ENCODE measurements around the gene LZTS2.

Gene LZTS2

DNA sequence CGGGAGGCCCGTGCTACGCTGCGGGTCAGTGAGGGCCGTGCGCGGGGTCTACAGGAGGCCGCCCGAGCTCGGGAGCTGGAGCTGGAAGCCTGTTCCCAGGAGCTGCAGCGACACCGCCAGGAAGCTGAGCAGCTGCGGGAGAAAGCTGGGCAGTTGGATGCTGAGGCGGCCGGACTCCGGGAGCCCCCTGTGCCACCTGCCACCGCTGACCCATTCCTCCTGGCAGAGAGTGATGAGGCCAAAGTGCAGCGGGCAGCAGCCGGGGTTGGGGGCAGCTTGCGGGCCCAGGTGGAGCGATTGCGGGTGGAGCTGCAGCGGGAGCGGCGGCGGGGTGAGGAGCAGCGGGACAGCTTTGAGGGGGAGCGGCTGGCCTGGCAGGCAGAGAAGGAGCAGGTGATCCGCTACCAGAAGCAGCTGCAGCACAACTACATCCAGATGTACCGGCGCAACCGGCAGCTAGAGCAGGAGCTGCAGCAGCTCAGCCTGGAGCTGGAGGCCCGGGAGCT lies 7.0 kb downstream of the LZTS2 start (continued):
- TF ChIP-seq GLIS1 (tag by site-specific recombination; IDR thresholded peaks at IDR 0.05) (0 out of 2 replicates have a peak, but pooled peaks have one; percentile 16), ZNF768 (tag by site-specific recombination; IDR thresholded peaks at IDR 0.05) (no peak), ZNF2 (tag by site-specific recombination; IDR thresholded peaks at IDR 0.05) (0 out of 2 replicates have a peak, but pooled peaks have one; percentile 40), REPIN1 (tag by site-specific recombination; IDR thresholded peaks at IDR 0.05; ENCODE audit: low read depth) (no peak), ZFP69B (tag by site-specific recombination; IDR thresholded peaks at IDR 0.05) (no peak), ZNF660 (tag by site-specific recombination; IDR thresholded peaks at IDR 0.05) (no peak), KLF8 (tag by site-specific recombination; IDR thresholded peaks at IDR 0.05) (0 out of 2 replicates have a peak, but pooled peaks have one; percentile 15)
- TF ChIP-seq, protein P1, sequence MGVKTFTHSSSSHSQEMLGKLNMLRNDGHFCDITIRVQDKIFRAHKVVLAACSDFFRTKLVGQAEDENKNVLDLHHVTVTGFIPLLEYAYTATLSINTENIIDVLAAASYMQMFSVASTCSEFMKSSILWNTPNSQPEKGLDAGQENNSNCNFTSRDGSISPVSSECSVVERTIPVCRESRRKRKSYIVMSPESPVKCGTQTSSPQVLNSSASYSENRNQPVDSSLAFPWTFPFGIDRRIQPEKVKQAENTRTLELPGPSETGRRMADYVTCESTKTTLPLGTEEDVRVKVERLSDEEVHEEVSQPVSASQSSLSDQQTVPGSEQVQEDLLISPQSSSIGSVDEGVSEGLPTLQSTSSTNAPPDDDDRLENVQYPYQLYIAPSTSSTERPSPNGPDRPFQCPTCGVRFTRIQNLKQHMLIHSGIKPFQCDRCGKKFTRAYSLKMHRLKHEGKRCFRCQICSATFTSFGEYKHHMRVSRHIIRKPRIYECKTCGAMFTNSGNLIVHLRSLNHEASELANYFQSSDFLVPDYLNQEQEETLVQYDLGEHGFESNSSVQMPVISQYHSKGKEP (tag by site-specific recombination; IDR thresholded peaks at IDR 0.05) = peak; percentile 93

DNA sequence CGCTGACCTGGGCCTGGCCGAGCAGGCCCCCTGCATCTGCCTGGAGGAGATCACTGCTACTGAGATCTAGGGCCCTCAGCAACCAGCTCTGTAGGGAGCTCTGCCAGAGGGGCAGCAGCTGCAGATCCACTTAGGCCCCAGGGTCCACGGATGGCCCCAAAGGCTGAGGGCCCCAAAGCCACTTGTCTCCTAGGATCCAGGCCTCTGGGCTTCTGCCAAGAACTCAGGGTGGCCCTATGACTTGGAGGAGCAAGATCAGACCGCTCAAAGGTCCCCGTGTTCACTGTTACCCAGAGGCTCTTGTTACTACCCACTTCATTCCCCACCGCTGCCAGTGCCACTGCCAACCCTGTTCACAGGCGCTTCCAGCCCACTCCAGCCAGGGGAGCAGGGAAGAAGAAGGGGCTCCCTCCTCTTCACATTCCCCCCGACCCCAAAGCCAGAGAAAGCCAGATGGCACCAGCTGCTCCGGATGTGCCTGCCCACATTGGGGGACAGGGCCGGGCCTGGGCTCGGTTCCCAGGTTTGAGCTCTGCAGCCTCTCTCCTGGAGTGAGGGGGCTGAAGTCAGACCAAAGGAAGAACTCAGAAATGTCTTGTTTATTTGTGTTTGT lies 7.6 kb downstream of the LZTS2 start:
- CTCF ChIA-PET = interaction anchor here (0.7 to 2.4 kb wide), 7 partner anchors 9 to 89 kb away, joined by 3 to 15 read pairs (median 5); no protein-coding TSS in a partner anchor
- peak overlapping the region; percentile 58; the same call in 1 of the 2 replicates for H3K27ac ChIP-seq (ENCODE audit: extremely low read depth, low read depth, low read length)
- H3K9me3 ChIP-seq (ENCODE audit: control insufficient read depth, insufficient read depth, low read depth, low read length) = no peaks in the 10 kb centered on the region
- POLR2A ChIA-PET = interaction anchor here (1.1 to 3.0 kb wide), 2 partner anchors 10 kb away, joined by 3 to 9 read pairs; no protein-coding TSS in a partner anchor
- peaks cover 8 to 55% of the 10 kb centered on the region in 2 experiments; a peak in 2 of 3 replicates for H3K36me3 ChIP-seq (ENCODE audit: control insufficient read depth in 2 of 2, insufficient read depth in 1 of 2, low read length in 2 of 2)
- H3K4me1 ChIP-seq (ENCODE audit: control insufficient read depth, insufficient read depth, low read length) = 0 out of 2 replicates have a peak, but pooled peaks cover 2% of the 10 kb centered on the region
- H3K4me3 ChIP-seq (ENCODE audit: low read depth, low read length) = no peak overlapping the region
- TF ChIP-seq ZFHX2 (tag by site-specific recombination; conservative IDR thresholded peaks at IDR 0.05) (0 out of 2 replicates have a peak, but pooled peaks have one; percentile 12), ZNF335 (tag by site-specific recombination; conservative IDR thresholded peaks at IDR 0.05) (peak; percentile 81)
- TF ChIP-seq, protein P2, sequence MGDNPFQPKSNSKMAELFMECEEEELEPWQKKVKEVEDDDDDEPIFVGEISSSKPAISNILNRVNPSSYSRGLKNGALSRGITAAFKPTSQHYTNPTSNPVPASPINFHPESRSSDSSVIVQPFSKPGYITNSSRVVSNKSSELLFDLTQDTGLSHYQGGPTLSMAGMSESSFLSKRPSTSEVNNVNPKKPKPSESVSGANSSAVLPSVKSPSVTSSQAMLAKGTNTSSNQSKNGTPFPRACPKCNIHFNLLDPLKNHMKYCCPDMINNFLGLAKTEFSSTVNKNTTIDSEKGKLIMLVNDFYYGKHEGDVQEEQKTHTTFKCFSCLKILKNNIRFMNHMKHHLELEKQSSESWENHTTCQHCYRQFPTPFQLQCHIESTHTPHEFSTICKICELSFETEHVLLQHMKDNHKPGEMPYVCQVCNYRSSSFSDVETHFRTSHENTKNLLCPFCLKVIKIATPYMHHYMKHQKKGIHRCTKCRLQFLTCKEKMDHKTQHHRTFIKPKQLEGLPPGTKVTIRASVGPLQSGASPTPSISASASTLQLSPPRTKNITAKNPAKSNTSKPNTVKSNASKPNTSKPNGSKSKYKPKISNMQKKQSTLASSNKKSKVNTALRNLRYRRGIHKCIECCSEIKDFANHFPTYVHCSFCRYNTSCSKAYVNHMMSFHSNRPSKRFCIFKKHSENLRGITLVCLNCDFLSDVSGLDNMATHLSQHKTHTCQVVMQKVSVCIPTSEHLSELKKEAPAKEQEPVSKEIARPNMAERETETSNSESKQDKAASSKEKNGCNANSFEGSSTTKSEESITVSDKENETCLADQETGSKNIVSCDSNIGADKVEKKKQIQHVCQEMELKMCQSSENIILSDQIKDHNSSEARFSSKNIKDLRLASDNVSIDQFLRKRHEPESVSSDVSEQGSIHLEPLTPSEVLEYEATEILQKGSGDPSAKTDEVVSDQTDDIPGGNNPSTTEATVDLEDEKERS (tag by site-specific recombination; IDR thresholded peaks at IDR 0.05) = no peak

DNA sequence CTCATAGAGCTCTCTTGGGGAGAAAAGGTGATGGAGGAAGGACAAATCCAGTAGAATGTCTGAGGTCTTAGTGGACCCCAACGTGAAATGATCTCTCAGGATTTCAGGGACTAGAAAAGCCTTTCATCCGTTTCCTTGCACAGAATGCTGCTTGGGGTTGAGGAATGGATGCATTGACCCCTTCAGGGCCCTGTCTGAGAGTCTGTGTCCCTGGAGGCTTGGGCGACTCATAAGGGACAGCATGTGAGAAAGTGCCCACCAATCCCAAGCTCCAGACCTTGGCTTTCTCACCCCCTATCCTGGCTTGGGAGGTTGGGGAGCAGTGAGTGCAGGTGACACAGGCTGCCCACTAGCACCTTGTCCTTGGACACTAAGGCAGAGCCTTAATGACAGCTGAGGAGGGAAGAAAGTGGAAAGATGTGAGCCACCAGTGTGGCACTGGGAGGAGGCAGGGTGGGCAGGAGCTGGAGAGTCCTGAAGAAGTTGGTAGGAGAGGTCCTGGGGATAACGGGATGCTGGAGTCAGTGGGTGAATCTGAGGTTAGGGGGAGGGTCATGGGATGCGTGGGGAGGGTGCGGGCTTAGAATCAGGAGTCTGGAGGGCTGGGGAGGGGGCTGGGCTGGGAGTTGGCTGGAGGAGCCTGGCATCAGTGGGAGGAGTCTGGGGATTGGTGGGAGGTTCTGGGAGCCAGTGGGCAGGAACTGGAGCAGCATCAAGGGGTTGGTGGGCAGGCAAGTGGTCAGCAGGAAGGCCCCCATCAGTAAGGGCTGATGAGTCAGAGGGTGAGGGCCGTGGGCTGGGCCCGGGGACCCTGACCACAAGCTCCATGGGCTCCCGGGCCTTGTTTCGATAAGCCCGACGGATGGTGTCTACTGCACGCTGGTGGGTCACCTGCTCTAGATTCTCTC lies 8.6 kb downstream of the LZTS2 start:
- ChIA-PET POLR2A (interaction anchor here (1.0 to 3.0 kb wide), 2 partner anchors 10 to 11 kb away, joined by 3 to 9 read pairs; no protein-coding TSS in a partner anchor), CTCF (interaction anchor here (0.7 to 4.8 kb wide), 7 partner anchors 10 to 88 kb away, joined by 3 to 64 read pairs (median 5); partner anchors contain the start of gene LZTS2)
- Histone ChIP-seq H3K36me3 (ENCODE audit: control insufficient read depth in 2 of 2, insufficient read depth in 1 of 2, low read length in 2 of 2) (peaks cover 8 to 45% of the 10 kb centered on the region in 2 experiments; a peak in 2 of 3 replicates), H3K27ac (ENCODE audit: extremely low read depth, low read depth, low read length) (no peak overlapping the region), H3K4me3 (ENCODE audit: low read depth, low read length) (no peak overlapping the region), H3K4me1 (ENCODE audit: control insufficient read depth, insufficient read depth, low read length) (0 out of 2 replicates have a peak, but pooled peaks cover 3% of the 10 kb centered on the region), H3K9me3 (ENCODE audit: control insufficient read depth, insufficient read depth, low read depth, low read length) (no peaks in the 10 kb centered on the region)
- no peak for TF ChIP-seq FEZF1 (tag by site-specific recombination; IDR thresholded peaks at IDR 0.05)
- TF ChIP-seq, protein P3, sequence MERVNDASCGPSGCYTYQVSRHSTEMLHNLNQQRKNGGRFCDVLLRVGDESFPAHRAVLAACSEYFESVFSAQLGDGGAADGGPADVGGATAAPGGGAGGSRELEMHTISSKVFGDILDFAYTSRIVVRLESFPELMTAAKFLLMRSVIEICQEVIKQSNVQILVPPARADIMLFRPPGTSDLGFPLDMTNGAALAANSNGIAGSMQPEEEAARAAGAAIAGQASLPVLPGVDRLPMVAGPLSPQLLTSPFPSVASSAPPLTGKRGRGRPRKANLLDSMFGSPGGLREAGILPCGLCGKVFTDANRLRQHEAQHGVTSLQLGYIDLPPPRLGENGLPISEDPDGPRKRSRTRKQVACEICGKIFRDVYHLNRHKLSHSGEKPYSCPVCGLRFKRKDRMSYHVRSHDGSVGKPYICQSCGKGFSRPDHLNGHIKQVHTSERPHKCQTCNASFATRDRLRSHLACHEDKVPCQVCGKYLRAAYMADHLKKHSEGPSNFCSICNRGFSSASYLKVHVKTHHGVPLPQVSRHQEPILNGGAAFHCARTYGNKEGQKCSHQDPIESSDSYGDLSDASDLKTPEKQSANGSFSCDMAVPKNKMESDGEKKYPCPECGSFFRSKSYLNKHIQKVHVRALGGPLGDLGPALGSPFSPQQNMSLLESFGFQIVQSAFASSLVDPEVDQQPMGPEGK (tag by site-specific recombination; IDR thresholded peaks at IDR 0.05) = peak; percentile 53
- peak; percentile 72 for TF ChIP-seq PRDM1 (tag by site-specific recombination; IDR thresholded peaks at IDR 0.05)
- TF ChIP-seq ZNF138 (tag by site-specific recombination; IDR thresholded peaks at IDR 0.05; ENCODE audit: borderline replicate concordance) = no peak
- TF ChIP-seq, protein P4, sequence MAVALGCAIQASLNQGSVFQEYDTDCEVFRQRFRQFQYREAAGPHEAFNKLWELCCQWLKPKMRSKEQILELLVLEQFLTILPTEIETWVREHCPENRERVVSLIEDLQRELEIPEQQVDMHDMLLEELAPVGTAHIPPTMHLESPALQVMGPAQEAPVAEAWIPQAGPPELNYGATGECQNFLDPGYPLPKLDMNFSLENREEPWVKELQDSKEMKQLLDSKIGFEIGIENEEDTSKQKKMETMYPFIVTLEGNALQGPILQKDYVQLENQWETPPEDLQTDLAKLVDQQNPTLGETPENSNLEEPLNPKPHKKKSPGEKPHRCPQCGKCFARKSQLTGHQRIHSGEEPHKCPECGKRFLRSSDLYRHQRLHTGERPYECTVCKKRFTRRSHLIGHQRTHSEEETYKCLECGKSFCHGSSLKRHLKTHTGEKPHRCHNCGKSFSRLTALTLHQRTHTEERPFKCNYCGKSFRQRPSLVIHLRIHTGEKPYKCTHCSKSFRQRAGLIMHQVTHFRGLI (tag by site-specific recombination; IDR thresholded peaks at IDR 0.05) = peak; percentile 83
- peak; percentile 6; the same call in 1 of the 2 replicates for TF ChIP-seq SP2 (tag by site-specific recombination; IDR thresholded peaks at IDR 0.05)
- TF ChIP-seq ZNF274 (IDR thresholded peaks at IDR 0.05; ENCODE audit: low read length) = no peak
- TF ChIP-seq ZNF274 (tag by site-specific recombination; IDR thresholded peaks at IDR 0.05; ENCODE audit: borderline replicate concordance) = no peak
- no peak for TF ChIP-seq ZNF670 (tag by site-specific recombination; IDR thresholded peaks at IDR 0.05; ENCODE audit: low read depth)
- TF ChIP-seq ZFP69B (tag by site-specific recombination; IDR thresholded peaks at IDR 0.05) = no peak
- no peak for TF ChIP-seq ZNF24 (tag by site-specific recombination; IDR thresholded peaks at IDR 0.05)
- TF ChIP-seq ZNF600 (tag by site-specific recombination; IDR thresholded peaks at IDR 0.05) = 0 out of 2 replicates have a peak, but pooled peaks have one; percentile 34
